Transverse colon (tissue), 4 donors: ENCODE measurements around the gene ZG16B.

Experiments
- CTCF ChIP-seq, 5 experiments: fragments of 200-600 bp in 3 of 5; fragments of 450-650 bp in 2 of 5; sonication (generic) in 3 of 5; IDR thresholded peaks; 1 replicate in 2 of 5; 2 replicates in 3 of 5; pipeline ENCODE4 v1.5.1; 2016 to 2017; ENCODE audit warnings: antibody characterized with exemption in 5 of 5, inconsistent platforms in 3 of 5, mild to moderate bottlenecking in 2 of 5, moderate library complexity in 1 of 5
- POLR2A ChIP-seq: fragments of 450-650 bp; IDR thresholded peaks from one replicate; pipeline ENCODE4 v1.6.1; 2016; ENCODE audit warnings: antibody characterized with exemption, mild to moderate bottlenecking, moderate library complexity
- POLR2AphosphoS5 ChIP-seq, 3 donors: sonication (generic); formaldehyde crosslinking; IDR thresholded peaks; one replicate each; pipeline ENCODE4 v1.6.1; 2016; ENCODE audit warnings: antibody characterized with exemption in 3 of 3

GRCh38 chr16:2819179-2819938 is 10.7 kb upstream of the ZG16B start:
- TF ChIP-seq CTCF (IDR thresholded peaks at IDR 0.05) (no peak), POLR2A (no peak), POLR2AphosphoS5 (IDR thresholded peaks at IDR 0.05) (no peak)
